NCI-H128 (cell line): ENCODE results near the gene UBALD1.
"Not testable (repeated sequence)": the region's sequence is repeated elsewhere in the genome, so short reads cannot be mapped to it uniquely, and the experiment has no call there.

Experiments used
- DNase-seq: peaks from one replicate; lab custom pipeline; 2025; ENCODE audit not compliant: unreplicated experiment; lab: John Stamatoyannopoulos, UW

The UBALD1 gene

DNA sequence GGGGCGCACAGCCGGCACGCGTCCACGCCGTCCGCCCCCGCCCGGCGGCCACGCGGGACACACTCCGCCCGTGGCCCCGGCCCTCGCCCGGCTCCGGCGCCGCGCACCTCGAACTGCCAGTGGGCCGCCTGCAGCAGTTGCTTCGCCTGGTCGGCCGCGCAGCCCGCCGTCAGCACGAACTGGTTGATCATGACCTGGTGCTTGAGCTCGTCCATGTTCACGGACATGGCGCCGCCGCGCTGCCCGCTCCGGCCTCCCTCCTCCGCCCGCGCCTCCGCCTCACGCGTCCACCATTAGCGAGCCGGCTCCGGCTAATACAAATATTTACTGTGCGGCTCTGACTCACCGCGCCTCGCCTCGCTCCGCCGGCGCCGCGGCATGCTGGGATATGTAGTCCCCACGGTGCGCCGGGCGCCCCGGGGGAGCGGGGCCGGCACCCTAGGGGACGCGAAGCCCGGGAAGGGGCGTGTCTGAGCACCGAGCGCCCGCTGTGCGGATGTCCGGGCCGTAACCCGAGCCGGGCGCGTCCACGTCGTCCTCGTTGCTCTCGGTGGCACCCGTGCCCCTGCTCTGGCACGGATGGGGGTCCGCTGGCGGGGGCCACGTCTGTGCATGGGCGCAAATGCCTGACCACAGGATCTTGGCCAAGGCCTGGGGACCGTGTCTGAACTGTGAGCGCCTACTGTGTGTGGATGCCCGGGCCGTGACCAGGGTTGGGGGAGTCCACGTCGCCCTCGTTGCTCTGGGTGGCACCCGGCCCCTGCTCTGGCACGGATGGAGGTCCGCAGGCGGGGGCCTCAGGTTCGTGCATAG is at the start of gene UBALD1:
Gene UBALD1 (minus strand): TSS at position 318 of the 813 bp plus-strand sequence. CDS start 91 bp downstream, at position 227.
- DNase-seq: peak; percentile 59

DNA sequence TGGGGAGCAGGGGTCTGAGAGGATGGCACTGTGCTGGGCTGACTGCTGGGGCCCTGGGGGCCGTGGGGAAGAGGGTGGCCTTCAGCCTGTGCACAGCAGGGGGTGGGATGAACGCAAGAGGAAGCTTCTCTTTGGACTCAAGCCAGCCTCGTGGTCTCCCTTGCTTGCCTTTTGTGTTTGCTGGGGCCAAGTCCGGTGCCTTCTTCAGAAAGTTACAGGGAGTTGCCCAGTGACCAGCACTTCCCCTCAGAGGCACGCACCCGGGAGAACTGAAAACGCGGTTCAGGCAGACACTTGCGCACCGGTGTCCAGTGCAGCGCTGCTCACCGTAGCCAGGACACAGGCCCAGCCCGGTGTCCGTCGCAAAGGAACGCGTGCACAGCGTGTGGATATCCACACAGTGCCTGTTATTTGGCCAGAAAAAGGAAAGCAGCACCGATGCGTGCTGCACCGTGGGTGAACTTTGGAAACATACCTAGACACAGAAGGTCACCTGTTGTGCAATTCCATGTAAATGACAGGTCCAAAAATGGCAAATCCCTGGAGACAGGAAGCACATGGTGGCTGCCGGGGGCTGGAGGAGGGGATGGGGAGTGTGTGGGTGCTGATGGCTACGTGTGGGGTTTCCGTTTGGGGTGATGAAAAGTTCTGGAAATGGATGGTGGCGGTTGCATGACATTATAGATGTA is 49.2 kb upstream of the UBALD1 start:
- no peak for DNase-seq

DNA sequence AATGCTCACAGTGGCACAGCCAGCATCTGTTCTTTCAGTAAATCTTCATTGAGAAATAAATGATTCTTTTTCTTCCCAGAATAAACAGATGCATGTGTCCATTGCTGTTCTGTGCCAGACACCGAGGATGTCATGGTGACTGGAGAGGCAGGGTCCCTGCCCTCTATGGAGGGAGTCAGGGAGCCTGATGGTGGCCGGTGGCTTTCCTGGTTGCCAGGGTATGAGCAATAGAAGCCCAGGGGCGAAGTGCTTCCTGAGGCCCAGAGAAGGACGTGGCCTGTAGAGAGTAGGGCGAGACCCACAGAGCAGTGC is 48.7 kb upstream of the UBALD1 start:
- DNase-seq: no peak

DNA sequence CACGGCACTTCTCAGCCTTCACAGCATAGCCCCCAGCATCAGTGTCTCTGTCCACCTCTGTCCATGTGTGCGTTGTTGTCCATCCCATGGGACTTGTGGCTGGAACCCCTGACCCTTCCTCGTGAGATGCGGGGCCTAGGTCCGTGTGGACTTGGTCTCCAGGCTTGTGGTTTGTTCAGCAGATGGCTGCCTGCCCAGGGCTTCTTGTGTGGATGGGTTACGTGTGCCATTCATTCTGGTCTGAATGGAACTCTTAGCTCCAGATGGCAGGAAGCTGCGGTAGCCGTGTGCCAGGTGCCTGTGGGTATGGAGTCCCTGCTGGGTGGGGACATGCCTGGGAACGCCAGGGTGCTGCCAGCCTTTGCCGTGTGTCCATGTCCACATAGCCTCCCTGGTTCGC is 47.0 kb upstream of the UBALD1 start:
- no peak for DNase-seq

DNA sequence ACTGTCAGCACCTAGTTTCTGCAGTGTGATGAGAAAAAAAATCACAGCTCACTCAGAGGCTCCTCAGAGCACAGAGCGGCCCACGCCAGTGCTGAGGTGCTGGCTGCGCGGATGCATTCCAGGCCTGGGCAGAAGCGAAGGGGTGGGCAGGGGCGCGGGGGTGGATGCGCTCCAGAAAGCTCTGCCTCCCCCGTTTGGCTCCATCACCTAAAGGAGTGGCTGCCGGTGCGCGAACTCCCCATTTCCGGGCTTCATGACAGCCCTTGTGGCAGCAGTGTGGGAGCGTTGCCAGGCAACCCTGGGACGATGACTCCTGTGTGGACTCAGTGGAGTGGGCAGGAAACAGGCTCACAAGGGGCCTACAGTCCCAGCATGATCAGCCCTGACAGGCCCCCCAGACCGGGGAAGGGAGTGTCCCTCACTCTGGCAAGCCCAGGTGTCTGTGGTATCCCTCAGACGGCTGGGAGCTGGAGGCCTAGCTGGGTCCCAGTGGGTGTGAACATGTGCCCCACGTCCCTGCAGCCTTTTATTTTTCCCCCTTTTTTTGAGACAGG is 45.8 kb upstream of the UBALD1 start:
- peak; percentile 25 for DNase-seq

DNA sequence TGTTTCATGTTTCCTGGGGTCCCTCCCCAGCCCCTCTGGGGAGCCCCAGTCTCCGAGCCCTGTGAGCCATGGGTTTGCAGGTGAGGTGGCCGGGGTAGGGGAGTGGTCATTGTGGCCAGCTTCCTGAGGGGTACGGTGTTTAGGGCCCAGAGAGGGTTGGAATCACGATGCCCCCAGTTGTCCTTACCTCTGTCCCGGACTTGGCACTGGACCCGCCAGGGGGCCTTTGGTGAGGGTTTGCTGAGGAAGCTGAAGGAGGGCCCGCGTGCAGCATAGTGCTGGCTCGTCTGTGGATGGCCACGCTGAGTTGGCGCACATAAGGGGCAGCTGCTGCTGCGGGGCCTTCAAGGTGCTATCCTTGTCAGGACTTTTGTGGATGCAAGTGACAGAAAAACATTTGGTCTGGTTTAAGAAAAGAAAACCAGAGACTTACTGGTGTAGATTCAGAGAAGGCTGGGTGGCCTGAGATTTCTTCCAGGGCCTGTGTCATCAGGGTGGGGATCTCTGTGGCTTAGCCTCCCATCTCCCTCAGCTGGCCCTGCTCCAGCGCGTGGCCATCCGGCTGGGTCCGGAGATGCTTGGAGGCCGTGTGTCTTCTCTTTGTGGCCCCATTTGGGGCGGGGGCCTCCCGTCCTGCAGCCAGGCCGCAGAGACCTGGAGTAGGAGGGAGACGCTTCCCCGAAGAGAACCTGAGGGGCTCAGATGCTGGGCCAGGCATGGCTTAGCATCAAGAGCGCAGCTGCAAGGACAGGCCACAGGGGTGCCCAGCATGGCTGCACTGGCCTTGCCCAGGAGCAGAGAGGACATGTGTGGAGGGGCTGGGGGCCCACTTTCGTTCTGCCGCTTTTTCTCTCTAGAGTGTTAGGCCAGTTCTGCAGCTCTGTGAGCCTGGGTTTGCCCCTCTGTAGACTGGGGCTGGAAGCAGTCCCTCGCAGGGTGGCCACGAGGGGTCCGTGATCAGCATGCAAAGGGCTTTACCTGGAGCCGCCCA is 45.0 kb upstream of the UBALD1 start:
- no peak for DNase-seq

DNA sequence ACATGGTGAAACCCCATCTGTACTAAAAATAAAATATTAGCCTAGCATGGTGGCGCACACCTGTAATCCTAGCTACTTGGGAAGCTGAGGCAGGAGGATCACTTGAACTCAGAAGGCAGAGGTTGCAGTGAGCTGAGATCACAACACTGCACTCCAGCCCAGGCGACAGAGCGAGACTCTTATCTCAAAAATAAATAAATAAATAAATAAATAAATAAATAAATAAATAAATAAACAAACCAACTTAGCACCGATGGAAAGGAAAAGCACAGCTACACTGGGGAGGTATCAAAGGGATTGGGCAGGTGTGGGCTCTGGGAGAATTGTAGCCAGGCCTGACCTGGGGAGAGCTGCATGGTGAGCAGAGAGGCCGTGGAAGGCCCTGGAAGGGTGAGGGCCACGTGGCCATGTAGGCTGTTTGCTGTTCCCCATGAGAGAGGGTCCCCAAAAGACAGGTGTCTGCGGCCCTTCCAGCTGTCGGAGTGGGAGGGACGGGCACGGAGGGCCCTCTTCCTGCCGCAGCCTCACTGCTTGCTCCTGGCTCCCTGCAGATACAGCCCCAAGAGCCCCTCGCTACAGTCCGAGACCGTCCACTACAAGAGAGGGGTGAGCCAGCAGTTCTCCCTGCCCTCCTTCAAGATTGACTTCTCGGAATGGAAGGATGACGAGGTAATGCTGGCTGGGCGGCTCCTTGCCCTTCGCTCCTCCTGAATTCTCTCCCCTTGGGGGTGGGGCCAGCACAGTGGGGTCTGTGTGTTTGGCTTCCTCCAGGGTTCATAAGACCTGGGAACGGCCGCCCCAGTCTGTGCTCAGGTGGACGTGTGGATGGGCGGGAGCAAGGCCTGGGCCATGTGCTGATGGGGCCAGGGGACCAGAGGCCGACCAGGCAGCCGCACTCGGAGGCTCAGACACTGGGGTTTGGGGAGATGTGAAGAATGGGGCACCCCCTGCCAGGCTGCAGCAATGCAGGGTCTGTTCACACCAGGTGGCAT is 42.3 kb upstream of the UBALD1 start:
- DNase-seq: no peak

DNA sequence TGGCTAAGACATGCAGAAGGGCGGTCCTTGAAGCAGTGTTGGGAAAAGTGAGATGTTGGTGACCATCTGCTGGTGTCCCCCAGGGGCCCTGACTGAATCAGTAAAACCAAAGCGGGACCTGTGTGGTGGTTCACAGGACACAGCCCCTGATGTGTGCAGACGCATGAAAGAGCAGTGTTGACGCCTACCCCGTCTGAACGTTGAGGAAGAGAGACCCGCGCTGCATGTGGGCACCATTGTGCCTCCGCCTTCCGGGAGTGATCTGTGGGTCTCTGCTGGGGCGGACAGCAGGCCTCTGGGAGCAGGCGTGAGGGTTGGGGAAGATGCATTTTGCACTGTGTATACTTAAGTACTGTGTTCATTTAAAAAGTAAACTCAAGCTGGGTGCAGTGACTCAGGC is 41.5 kb upstream of the UBALD1 start:
- no peak for DNase-seq

DNA sequence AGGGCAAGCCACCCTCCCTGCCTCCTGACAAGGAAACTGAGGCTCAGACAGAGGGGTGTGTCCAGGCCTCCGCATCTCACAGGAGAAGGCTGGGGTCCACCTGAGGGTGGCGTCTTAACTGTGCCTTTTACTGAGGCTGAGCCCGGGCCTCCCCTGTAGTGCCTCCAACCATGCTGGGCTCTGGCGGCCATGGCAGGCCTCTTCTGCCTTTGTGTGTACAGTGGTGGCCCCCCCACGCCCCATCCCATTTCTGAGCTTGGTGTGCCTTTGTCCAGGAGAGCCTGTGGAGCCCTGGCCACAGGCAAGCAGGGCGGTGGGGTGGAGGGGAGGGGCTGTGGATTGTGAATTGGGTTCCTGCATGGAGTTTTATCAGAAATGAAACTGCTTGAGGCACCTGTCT is 41.1 kb upstream of the UBALD1 start:
- no peak for DNase-seq

DNA sequence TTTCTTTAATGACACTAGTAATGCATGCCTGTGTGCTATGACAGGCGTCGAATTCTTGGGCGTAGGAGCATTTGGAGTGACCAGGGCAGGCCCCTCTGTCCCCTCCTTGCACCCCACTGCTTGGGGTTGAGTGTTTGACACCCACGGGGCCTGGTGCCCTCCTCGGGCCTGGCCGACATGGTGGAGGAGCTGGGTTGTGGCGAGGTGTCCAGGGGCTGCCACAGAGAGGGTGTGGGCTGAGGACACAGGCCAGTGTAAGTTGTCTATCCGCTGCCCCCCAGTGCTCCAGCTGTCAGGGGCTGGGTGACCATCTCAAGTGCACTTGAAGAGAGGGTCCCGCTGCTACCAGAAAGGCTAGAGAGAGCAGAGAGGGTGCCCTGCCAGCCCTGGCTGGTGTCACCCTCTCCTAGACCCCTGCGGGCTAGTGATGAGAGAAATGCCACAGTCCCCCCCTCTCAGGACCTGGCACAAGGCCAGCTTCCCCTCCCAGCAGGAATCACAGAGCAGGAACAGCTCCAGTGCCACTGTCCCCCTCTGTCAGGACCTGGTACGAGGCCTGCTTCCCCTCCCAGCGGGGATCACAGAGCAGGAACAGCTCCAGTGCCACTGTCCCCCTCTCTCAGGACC is 40.4 kb upstream of the UBALD1 start:
- DNase-seq: no peak

DNA sequence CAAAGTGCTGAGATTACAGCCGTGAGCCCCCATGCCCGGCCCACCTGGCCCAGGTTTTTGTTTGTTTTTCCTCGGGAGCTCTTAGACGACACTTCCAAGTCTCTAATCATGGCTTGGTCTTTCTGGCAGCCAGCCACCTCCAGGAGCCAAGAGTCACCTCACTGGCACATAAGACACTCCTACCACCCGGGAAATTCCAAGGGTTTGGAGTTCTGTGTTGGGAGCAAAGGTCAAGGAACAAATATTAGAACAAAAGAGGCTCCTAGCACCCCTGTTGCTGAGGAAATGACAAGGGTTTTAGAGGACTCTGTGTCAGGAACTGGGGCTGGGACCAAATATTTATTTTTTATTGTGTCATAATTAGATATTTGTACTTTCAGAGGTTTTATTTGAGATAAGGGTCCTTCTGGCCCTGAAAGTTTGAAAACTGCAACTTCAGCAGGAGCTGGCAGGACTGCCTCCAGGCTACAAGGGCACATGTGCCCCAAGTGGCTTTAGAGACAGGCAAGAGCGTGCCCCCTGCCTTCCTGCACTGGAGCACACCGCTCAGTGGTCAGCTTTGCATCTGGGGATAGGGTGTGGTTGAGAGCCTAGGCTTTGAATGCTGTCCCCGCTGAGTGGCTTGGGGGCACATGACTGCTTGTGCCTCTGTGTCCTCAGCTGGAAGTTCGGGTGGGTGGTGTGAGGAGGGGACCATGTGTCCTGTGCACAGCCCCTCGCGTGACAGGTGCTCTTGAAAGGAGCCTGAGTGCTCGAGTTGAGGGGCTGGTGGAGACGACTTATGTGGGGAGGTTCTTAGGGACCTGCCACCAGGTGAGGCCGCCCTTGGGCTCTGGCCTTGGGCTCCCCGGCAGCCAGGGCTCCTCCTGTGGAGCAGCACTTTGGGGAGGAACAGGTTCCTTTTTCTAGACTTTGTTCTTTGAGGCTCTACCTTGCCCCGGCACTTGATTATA is 39.6 kb upstream of the UBALD1 start:
- DNase-seq: no peak

DNA sequence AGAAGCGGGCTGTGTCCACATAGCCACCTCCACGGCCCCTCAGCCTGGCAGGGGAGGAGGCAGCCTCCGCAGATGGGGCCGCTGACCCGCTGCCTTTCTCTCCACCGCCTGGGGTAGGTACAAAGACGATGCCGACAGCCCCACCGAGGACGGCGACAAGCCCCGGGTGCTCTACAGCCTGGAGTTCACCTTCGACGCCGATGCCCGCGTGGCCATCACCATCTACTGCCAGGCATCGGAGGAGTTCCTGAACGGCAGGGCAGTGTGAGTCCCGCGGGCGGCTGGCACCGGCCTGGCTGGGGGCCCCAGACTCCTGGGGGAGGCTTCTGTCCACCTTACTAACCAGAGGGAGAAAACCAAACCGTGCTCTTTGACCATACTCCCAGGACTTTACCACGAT is 37.9 kb upstream of the UBALD1 start:
- no peak for DNase-seq

DNA sequence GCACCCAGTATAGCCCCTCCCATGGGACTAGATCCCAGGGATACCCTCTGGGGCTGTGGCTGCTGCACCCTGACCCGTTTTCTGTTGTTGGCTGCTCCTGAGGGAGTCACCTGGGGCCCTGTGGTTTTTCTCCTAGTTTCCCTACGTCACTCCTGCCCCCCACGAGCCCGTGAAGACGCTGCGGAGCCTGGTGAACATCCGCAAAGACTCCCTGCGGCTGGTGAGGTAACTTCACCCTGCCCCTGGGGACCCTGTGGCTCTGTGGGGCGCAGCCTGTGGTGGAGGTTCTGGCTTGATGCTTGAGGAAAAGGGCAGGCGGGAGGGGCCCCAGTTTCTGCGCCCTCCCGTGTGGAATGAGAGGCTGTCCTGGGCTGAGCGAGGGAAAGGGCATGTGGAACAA is 37.1 kb upstream of the UBALD1 start:
- DNase-seq: no peak

DNA sequence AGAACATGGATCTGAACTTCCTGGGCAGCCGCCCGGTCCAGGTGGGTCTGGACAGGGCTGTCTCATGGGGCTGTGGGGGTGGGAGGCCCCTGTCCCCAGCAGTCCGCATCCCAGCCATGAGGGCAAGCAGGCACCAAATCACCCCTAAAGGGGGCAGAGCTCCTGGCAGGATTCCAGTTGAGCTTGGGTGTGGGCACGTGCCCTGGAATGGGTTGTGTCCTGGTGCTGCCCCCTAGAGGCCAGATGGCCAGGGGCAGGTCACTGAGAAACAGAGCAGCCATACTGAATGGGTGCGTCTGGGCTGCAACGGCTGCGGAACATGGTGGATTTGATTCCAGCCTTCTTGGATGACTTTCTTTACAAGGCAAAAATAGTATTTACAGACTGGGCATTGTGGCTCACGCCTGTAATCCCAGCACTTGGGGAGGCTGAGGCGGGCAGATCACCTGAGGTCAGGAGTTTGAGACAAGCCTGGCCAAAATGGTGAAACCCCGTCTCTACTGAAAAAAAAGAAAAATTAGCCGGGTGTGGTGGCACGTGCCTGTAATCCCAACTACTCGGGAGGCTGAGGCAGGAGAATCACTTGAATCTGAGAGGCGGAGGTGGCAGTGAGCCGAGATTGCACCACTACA is 35.9 kb upstream of the UBALD1 start:
- not testable (repeated sequence) for DNase-seq

DNA sequence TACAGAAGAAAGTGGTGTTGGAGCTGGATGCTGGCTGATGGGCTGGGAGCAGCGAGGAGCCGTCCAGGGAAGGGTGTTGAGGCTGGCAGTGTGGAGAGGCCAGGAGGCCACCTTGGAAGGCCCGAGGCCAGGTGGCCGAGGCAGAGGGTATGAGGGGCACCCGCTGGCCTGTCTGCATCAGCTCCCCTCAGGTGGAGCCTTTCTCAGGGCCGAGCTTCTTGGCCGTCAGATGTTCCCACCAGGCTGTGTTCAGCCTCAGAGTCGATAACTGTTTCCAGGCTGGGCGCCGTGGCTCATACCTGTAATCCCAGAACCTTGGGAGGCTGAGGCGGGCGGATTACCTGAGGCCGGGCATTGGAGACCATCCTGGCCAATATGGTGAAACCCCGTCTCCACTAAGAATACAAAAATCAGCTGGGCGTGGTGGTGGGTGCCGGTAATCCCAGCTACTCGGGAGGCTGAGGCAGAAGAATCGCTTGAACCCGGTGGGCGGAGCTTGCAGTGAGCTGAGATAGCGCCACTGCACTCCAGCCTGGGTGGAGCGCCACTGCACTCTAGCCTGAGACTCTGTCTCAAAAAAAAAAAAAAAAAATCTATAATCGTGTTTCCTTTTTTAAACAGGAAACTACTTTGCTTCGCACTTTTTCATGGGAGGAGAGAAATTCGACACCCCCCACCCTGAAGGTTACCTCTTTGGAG is 35.2 kb upstream of the UBALD1 start:
- DNase-seq: no peak

DNA sequence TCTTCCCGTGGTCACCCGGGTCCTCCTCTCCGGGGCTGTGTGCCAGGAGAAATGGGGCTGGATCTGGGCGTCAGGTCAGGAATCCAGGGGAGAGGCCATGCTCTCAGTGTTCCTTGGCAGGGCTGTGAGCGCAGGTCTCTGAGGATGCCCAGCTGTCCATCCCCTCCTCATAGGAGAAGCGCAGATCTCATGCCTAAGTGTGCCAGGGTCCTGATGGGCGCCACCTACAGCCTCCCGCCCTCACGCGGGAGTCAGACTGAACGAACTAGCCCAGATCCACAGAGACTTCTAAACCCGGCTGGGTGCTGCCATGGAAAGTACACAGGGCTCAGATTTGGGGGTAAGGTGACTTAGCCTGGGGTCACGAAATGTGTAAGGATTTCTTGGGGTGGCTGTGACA is 34.2 kb upstream of the UBALD1 start:
- no peak for DNase-seq

DNA sequence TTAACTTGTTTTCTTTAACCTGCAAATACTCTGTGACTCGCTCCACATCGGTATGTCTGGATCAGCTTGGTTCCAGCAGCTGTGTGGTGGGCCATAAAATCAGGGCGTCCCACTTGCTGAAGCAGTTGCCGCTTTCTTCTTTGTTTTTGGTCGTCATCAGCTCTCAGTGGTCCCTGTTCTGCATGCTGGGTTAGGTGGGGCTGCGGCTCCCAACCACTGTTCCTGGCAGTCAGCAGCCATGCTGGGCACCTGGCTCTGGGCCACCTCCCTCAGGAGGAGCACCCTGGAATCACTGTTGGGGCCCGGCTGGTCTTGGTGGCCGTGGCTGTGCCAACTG is 32.9 kb upstream of the UBALD1 start:
- no peak for DNase-seq
